GM18519 (cell line): ENCODE measurements around the gene FTCD.
"Not testable (repeated sequence)": the region's sequence is repeated elsewhere in the genome, so short reads cannot be mapped to it uniquely, and the experiment has no call there.

ENCODE experiments used
- ATAC-seq: cut with Tn5 transposase; IDR thresholded peaks from one replicate; pipeline ENCODE4 v1.9.1; 2021; ENCODE audit warnings: mild to moderate bottlenecking, moderate library complexity; ENCODE audit not compliant: unreplicated experiment, low FRiP score

Gene FTCD

GRCh38 chr21:46141767-46142581 is 13.4 kb downstream of the FTCD start:
- no peak for ATAC-seq

GRCh38 chr21:46140352-46141003 is 14.9 kb downstream of the FTCD start:
- not testable (repeated sequence) for ATAC-seq

DNA sequence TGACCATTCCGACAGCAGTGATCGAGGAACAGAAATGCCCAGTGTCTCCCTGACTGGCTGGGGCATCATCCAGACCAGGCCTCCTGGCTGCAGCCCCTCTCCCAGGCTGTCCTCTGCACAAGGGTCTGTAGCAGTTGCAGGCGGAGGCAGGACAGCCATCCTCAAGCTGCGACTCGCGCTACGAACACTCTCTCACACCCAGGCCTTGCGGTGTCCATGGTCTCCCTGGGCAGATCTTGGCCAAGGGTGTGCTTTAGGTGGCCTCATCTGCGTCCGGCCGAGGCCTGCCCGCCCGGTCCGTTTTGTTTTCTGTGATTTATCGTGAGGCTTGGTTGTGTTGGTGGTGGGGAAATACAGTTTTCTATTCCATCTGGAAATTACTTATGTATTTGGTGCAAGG is 15.7 kb downstream of the FTCD start:
- no peak for ATAC-seq

DNA sequence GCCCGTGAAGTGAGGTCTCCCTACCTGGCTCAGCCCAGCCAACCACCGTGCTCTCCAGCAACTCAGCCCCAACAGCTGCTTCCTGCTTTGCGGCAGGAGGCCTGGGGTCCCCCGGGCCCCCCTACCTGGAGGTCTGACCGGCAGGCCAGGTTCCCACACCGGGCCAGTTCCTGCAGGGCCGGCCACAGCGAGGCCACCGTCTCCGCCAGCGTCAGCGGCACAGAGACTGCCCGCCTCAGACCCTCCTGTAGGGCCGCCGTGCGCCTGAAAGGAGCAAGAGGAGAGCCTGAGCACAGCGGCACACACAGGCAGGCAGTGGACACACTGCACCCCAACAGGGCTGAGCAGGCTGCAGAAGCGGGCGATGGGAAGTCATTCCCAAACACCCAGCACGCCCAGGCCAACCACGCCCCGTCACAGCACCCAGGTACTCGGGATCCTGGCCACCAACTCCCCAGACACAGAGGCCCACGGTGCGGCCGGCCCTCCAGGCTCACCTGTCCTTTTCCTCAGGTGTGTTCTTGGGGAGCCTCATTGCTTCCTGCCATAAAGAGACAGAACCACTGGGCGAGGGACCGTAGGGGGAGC is 16.9 kb downstream of the FTCD start:
- ATAC-seq = no peak

DNA sequence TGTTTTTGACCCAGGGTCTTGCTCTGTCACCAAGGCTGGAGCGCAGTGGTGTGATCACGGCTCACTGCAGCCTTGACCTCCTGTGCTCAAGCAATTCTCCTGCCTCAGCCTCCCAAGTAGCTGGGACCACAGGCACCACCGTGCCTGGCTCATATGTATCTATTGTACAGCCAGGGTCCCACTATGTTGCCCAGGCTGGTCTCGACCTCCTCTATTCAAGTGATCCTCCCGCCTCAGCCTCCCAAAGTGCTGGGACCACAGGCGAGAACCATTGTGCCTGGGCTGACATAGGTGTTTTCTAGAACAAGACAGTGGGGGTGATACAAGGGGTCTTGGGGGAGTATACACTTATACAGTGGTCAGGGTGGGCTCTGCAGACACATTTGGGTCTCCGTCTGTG is 17.5 kb downstream of the FTCD start:
- no peak for ATAC-seq

GRCh38 chr21:46136739-46137349 is 18.5 kb downstream of the FTCD start:
- ATAC-seq = no peak

GRCh38 chr21:46135782-46136395 is 19.5 kb downstream of the FTCD start:
- ATAC-seq = no peak

GRCh38 chr21:46131838-46132651 is 23.3 kb downstream of the FTCD start:
- no peak for ATAC-seq

DNA sequence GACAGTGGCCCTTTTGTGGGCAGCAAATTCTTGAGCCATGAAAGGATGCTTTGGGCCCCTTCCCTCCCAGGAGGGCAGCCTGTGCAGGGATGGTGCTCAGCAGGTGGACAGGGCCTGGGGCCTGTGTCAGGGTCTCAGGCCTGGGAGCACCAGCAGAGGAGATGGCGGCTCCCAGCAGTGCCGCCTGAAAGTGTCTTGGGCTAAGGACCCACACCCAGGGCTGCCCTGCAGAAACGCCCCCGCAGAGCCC is 23.9 kb downstream of the FTCD start:
- ATAC-seq = no peak

- ATAC-seq = no peak
Measured at GRCh38 chr21:46130831-46131587, 24.4 kb downstream of the FTCD start.

GRCh38 chr21:46129846-46130651 is 25.3 kb downstream of the FTCD start:
- ATAC-seq = no peak

DNA sequence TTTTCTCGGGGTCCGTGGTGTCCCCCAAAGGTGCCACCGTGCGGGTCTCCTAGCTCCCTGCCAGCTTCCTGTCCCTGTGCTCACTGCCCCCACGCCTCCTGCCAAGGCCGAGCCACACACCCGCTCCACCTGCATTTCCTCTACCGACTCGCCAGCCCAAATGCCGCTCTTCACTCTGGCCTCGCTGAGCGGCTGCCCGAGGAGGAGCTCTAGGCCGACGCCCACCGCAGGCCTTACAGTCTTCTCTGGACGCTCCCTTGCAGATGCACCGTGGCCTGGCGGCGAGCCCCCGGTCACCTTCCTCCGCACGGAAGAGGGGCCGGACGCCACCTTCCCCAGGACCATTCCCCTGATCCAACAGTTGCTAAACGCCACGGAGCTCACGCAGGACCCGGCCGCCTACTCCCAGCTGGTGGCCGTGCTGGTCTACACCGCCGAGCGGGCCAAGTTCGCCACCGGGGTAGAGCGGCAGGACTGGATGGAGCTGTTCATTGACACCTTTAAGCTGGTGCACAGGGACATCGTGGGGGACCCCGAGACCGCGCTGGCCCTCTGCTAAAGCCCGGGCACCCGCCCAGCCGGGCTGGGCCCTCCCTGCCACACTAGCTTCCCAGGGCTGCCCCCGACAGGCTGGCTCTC is 26.3 kb downstream of the FTCD start:
- no peak for ATAC-seq

DNA sequence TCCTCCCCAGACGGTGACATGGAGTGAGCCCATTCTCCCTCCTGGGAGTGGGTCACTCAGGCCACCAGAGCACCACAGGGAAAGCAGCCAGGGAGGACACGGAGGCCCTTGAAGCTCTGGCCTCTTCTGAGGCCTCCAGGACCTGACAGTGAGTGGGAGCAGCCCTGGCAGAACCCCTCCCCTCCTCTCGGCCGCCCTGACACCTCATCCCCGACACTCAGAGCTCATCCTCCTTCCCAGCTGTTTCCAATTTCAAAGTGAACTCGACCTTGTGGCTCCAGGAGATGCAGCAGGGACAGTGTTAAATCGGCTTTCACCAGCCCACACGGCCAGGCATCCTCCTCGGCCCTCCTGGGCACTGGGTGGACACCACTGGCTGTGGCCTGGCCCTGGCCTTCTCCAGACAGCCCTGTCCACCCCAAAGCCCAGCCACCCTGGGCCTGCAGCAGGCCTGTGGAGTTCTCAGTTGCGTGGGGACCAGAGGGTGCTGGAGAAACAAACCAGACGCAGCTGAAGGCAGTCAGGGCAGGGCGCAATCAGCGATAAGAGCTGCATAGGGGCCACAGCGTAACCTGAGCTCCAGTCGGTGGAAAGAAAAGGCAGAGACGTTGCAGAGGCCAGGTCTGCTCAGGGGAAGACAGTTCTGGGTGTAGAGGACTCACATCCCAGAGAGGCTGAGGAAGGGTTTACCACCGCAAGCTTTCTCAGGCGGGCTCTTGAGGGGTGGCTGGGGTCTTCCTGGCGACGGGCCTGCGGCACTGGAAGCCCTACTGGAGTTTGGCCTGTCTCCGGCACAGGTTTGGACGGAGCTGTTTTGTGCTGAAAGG is 27.1 kb downstream of the FTCD start:
- no peak for ATAC-seq

DNA sequence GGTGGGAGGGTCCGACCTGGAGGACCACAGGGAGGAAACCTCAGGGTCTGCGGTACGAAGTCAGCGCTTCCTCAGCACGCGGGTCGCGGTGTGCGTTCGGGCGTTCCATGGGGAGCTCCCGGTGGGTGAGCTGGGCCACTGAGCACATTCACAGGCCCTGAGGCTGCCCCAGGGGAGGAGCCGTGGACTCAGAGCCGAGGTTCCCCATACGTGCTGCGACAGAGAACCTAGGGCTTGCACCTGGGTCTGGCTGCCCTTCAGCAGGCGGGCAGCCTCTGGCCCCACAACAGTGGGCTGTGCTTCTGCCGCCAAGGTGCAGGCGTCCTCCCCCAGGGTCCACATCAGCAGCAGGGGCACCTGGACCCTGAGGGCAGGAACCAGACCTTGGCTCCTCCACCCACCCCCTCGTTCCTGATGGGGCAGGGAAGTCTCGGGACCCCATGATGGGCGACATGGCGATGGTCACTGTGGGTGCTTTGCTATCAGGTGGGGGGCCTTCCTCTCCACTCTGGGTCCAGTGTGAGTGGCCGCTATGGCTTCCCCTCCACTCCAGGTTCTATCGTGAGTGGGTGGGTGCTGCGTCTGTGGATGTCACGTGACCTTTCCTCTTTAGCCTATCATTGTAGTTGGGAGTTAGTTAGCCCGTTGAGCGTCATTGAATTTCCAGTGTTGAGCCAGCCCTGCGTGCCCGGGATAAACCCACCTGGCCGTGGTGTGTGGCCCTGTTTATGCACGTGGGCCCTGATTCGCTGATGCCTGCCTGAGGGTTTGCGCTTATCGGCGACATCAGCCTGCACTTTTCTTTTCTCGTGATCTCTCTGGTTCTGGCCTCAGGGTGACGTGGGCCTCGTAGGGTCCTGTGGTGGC is 27.9 kb downstream of the FTCD start:
- no peak for ATAC-seq

GRCh38 chr21:46126309-46127238 is 28.8 kb downstream of the FTCD start:
- ATAC-seq = no peak
